ENCODE data around the gene SH3RF3. TPM values are rescaled to one million over a fixed set of nuclear protein-coding genes. Genes with fewer than 3 reads are reported as not detected.

The SH3RF3 gene
- total and polyA plus RNA-seq, 2 of the 13 experiments (the other 11 are each of a cell fraction or from before 2014, with no cell fraction given), result 0.04 TPM; not detected in 1

- Histone ChIP-seq H3K36me3 (replicated peaks in 1 of 2; ENCODE audit: control insufficient read depth in 1 of 2, insufficient read depth in 2 of 2, low read length in 2 of 2) (no peaks in the 10 kb centered on the region), H2AFZ (ENCODE audit: low read length) (no peak overlapping the region), H3K79me2 (ENCODE audit: insufficient read depth, low read length) (no peaks in the 10 kb centered on the region), H4K20me1 (ENCODE audit: insufficient read depth, low read length) (no peaks in the 10 kb centered on the region), H3K27ac (ENCODE audit: extremely low read length, insufficient read depth, low read length) (no peak overlapping the region), H3K9me3 (ENCODE audit: low read length) (no peaks in the 10 kb centered on the region), H3K27me3 (ENCODE audit: control insufficient read depth in 1 of 2, insufficient read depth in 2 of 2, low read length in 2 of 2) (no peaks in the 10 kb centered on the region), H3K4me3 (replicated peaks in 1 of 3; ENCODE audit: insufficient read depth in 1 of 3, low read depth in 2 of 3, low read length in 3 of 3) (no peak overlapping the region), H3K9ac (ENCODE audit: insufficient read depth, low read depth, low read length) (no peak overlapping the region), H3K4me1 (ENCODE audit: insufficient read depth, low read length) (no peaks in the 10 kb centered on the region), H3K4me2 (ENCODE audit: low read depth, low read length) (no peak overlapping the region)
- in situ Hi-C loops (cut with HindIII; ENCODE audit: extremely low pct_ligation_motif_present, low pct_unique_long_range_greater_than_20kb), result no loop called here
- CTCF ChIA-PET (ENCODE audit: low intra/inter-chr PET ratio, low total read pairs), result no interaction called here
- POLR2A ChIA-PET, result no interaction called here
- 52% methylated on average over 6 of the region's 6 CpGs for WGBS (ENCODE audit: low lambda C conversion rate)
- DNase-seq (ENCODE audit: low spot score) (no peak), ATAC-seq (no peak), FAIRE-seq (no peak)
- no peak for TF ChIP-seq CTCF (CRISPR knock-in tag; IDR thresholded peaks at IDR 0.05)
- no peak for TF ChIP-seq POLR2AphosphoS5 (IDR thresholded peaks at IDR 0.05; ENCODE audit: low read depth, low read length)
- TF ChIP-seq CEBPB (IDR thresholded peaks at IDR 0.05; ENCODE audit: borderline replicate concordance, low read depth, low read length), result peak; percentile 42
- TF ChIP-seq ELF1 (CRISPR knock-in tag; IDR thresholded peaks at IDR 0.05), result no peak
- TF ChIP-seq RAD51 (IDR thresholded peaks at IDR 0.05; ENCODE audit: borderline replicate concordance), result no peak
- no peak for TF ChIP-seq ZNF430 (CRISPR knock-in tag; IDR thresholded peaks at IDR 0.05)
- no peak for TF ChIP-seq ZNF101 (CRISPR knock-in tag; IDR thresholded peaks at IDR 0.05; ENCODE audit: borderline replicate concordance, low read depth)
- no TSS peak for BruUV-seq (replicated peaks)
- intact Hi-C loops (cut with micrococcal nuclease; ENCODE audit: unreplicated experiment), result no loop called here
Observed at GRCh38 chr2:109463236-109463635, 334.2 kb downstream of the SH3RF3 start.

GRCh38 chr2:109463891-109464290 is 334.9 kb downstream of the SH3RF3 start:
- 35% methylated on average over 4 of the region's 5 CpGs for WGBS (ENCODE audit: low lambda C conversion rate)
- Histone ChIP-seq H3K27ac (ENCODE audit: extremely low read length, insufficient read depth, low read length) (no peak overlapping the region), H4K20me1 (ENCODE audit: insufficient read depth, low read length) (no peaks in the 10 kb centered on the region), H3K4me2 (ENCODE audit: low read depth, low read length) (no peak overlapping the region), H3K9ac (ENCODE audit: insufficient read depth, low read depth, low read length) (no peak overlapping the region), H3K79me2 (ENCODE audit: insufficient read depth, low read length) (no peaks in the 10 kb centered on the region), H3K9me3 (ENCODE audit: low read length) (no peaks in the 10 kb centered on the region), H3K4me1 (ENCODE audit: insufficient read depth, low read length) (no peaks in the 10 kb centered on the region), H3K4me3 (replicated peaks in 1 of 3; ENCODE audit: insufficient read depth in 1 of 3, low read depth in 2 of 3, low read length in 3 of 3) (no peak overlapping the region), H3K27me3 (ENCODE audit: control insufficient read depth in 1 of 2, insufficient read depth in 2 of 2, low read length in 2 of 2) (peaks cover 0 to under 1% of the 10 kb centered on the region in 2 experiments; a peak in 2 of 5 replicates), H3K36me3 (replicated peaks in 1 of 2; ENCODE audit: control insufficient read depth in 1 of 2, insufficient read depth in 2 of 2, low read length in 2 of 2) (no peaks in the 10 kb centered on the region), H2AFZ (ENCODE audit: low read length) (no peak overlapping the region)
- ATAC-seq (no peak), DNase-seq (ENCODE audit: low spot score) (no peak), FAIRE-seq (no peak)
- ChIA-PET POLR2A (no interaction called here), CTCF (ENCODE audit: low intra/inter-chr PET ratio, low total read pairs) (no interaction called here)
- intact Hi-C loops (cut with micrococcal nuclease; ENCODE audit: unreplicated experiment) (no loop called here), in situ Hi-C loops (cut with HindIII; ENCODE audit: extremely low pct_ligation_motif_present, low pct_unique_long_range_greater_than_20kb) (no loop called here)
- no TSS peak for BruUV-seq (replicated peaks)
- TF ChIP-seq POLR2A (IDR thresholded peaks at IDR 0.05; ENCODE audit: insufficient read depth in 1 of 2, low read depth in 2 of 2, low read length in 2 of 2) (no peak), ETS1 (CRISPR knock-in tag; IDR thresholded peaks at IDR 0.05) (no peak), HHEX (CRISPR knock-in tag; IDR thresholded peaks at IDR 0.05) (no peak), CREM (IDR thresholded peaks at IDR 0.05) (no peak), CREM (CRISPR knock-in tag; IDR thresholded peaks at IDR 0.05) (no peak), NR0B2 (CRISPR knock-in tag; IDR thresholded peaks at IDR 0.05) (no peak), NFE2L2 (IDR thresholded peaks at IDR 0.05; ENCODE audit: low read length) (no peak), BORCS8-MEF2B (CRISPR knock-in tag; IDR thresholded peaks at IDR 0.05) (no peak), ZBTB20 (CRISPR knock-in tag; IDR thresholded peaks at IDR 0.05; ENCODE audit: borderline replicate concordance, low read depth) (no peak)
